ENCODE data around the gene FKBP5. TPM values are rescaled to one million over a fixed set of nuclear protein-coding genes. Genes with fewer than 3 reads are reported as not detected.

FKBP5 gene
- total and polyA plus RNA-seq, 9 of the 15 experiments (the other 6 are each of a cell fraction or from before 2014, with no cell fraction given): 32.7 to 151 (median 75.0) TPM

DNA sequence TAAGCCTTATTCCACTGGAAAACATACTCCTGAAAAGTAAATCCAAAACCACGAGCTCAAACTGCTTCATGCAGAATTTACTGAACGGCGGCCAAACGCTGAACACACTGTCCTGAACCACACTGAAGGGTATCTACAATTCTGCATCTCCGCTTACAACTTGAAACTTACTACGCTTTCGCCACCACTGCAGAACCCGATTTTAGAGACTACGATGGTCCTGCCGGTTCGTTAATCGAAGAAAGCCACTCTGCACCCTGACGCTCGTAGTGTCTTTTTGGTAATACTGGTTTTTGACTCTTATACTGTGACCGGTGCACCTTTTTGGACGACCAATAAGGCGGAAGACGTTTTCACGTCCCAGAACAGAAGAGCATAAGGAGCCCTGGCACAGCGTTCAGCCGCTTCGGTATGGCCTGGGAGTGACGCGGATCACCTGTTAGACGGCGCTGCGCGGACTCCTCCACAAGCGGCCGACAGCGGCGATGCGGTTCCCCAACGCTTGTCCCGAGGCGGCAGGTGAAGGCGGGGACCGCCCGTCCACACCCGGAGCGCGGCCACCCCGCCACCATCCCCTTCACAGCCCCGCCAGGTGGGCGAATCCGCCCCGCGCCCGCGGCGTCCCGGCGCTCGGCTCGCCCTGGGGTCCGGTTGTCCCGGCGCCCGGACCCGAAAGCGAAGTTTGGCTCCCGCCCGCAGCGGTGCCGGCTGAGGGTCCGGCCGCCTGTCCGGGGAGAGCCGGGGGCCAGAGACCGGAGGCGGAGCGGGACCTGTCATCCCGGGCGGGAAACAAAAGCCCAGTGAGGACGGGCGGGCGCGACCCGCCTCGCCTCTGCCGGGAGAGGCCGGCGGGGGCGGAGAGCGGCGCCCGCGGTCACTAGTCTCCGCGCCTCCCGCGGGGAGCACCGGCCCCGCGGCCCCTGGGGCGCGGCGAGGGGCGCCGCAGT lies 784 bp downstream of the FKBP5 start (continued):
- TF ChIP-seq, protein P1, sequence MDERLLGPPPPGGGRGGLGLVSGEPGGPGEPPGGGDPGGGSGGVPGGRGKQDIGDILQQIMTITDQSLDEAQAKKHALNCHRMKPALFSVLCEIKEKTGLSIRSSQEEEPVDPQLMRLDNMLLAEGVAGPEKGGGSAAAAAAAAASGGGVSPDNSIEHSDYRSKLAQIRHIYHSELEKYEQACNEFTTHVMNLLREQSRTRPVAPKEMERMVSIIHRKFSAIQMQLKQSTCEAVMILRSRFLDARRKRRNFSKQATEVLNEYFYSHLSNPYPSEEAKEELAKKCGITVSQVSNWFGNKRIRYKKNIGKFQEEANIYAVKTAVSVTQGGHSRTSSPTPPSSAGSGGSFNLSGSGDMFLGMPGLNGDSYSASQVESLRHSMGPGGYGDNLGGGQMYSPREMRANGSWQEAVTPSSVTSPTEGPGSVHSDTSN (CRISPR knock-in tag; IDR thresholded peaks at IDR 0.05; ENCODE audit: low read depth): no peak
- TF ChIP-seq, protein P1 (tag; conservative IDR thresholded peaks at IDR 0.05; ENCODE audit: low read depth): no peak
- no peak for TF ChIP-seq HEY1 (CRISPR knock-in tag; IDR thresholded peaks at IDR 0.05; ENCODE audit: borderline replicate concordance)
- TF ChIP-seq, protein P2, sequence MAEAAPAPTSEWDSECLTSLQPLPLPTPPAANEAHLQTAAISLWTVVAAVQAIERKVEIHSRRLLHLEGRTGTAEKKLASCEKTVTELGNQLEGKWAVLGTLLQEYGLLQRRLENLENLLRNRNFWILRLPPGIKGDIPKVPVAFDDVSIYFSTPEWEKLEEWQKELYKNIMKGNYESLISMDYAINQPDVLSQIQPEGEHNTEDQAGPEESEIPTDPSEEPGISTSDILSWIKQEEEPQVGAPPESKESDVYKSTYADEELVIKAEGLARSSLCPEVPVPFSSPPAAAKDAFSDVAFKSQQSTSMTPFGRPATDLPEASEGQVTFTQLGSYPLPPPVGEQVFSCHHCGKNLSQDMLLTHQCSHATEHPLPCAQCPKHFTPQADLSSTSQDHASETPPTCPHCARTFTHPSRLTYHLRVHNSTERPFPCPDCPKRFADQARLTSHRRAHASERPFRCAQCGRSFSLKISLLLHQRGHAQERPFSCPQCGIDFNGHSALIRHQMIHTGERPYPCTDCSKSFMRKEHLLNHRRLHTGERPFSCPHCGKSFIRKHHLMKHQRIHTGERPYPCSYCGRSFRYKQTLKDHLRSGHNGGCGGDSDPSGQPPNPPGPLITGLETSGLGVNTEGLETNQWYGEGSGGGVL (CRISPR knock-in tag; IDR thresholded peaks at IDR 0.05): no peak
- no peak for TF ChIP-seq ZBTB17 (CRISPR knock-in tag; IDR thresholded peaks at IDR 0.05)
- no peak for TF ChIP-seq NCOA4 (IDR thresholded peaks at IDR 0.05; ENCODE audit: partially characterized antibody)
- TF ChIP-seq ZNF444 (CRISPR knock-in tag; IDR thresholded peaks at IDR 0.05): no peak
- TF ChIP-seq ZNF589 (CRISPR knock-in tag; IDR thresholded peaks at IDR 0.05; ENCODE audit: low read depth): peak; percentile 72
- TF ChIP-seq, protein P3, sequence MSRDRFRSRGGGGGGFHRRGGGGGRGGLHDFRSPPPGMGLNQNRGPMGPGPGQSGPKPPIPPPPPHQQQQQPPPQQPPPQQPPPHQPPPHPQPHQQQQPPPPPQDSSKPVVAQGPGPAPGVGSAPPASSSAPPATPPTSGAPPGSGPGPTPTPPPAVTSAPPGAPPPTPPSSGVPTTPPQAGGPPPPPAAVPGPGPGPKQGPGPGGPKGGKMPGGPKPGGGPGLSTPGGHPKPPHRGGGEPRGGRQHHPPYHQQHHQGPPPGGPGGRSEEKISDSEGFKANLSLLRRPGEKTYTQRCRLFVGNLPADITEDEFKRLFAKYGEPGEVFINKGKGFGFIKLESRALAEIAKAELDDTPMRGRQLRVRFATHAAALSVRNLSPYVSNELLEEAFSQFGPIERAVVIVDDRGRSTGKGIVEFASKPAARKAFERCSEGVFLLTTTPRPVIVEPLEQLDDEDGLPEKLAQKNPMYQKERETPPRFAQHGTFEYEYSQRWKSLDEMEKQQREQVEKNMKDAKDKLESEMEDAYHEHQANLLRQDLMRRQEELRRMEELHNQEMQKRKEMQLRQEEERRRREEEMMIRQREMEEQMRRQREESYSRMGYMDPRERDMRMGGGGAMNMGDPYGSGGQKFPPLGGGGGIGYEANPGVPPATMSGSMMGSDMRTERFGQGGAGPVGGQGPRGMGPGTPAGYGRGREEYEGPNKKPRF (IDR thresholded peaks at IDR 0.05; ENCODE audit: low read depth, low read length): no peak
- TF ChIP-seq ZNF274 (IDR thresholded peaks at IDR 0.05; ENCODE audit: borderline replicate concordance, low read depth, low read length): no peak
- no peak for TF ChIP-seq RFX5 (IDR thresholded peaks at IDR 0.05; ENCODE audit: low read depth, low read length)
- peak; percentile 77 for TF ChIP-seq EGR1 (conservative IDR thresholded peaks at IDR 0.05)
- TF ChIP-seq, protein P4, sequence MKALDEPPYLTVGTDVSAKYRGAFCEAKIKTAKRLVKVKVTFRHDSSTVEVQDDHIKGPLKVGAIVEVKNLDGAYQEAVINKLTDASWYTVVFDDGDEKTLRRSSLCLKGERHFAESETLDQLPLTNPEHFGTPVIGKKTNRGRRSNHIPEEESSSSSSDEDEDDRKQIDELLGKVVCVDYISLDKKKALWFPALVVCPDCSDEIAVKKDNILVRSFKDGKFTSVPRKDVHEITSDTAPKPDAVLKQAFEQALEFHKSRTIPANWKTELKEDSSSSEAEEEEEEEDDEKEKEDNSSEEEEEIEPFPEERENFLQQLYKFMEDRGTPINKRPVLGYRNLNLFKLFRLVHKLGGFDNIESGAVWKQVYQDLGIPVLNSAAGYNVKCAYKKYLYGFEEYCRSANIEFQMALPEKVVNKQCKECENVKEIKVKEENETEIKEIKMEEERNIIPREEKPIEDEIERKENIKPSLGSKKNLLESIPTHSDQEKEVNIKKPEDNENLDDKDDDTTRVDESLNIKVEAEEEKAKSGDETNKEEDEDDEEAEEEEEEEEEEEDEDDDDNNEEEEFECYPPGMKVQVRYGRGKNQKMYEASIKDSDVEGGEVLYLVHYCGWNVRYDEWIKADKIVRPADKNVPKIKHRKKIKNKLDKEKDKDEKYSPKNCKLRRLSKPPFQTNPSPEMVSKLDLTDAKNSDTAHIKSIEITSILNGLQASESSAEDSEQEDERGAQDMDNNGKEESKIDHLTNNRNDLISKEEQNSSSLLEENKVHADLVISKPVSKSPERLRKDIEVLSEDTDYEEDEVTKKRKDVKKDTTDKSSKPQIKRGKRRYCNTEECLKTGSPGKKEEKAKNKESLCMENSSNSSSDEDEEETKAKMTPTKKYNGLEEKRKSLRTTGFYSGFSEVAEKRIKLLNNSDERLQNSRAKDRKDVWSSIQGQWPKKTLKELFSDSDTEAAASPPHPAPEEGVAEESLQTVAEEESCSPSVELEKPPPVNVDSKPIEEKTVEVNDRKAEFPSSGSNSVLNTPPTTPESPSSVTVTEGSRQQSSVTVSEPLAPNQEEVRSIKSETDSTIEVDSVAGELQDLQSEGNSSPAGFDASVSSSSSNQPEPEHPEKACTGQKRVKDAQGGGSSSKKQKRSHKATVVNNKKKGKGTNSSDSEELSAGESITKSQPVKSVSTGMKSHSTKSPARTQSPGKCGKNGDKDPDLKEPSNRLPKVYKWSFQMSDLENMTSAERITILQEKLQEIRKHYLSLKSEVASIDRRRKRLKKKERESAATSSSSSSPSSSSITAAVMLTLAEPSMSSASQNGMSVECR (CRISPR knock-in tag; IDR thresholded peaks at IDR 0.05): peak; percentile 53; the same call in 1 of the 2 replicates
- peak; percentile 56 for TF ChIP-seq CREB1 (IDR thresholded peaks at IDR 0.05)
- TF ChIP-seq CREB1 (CRISPR knock-in tag; IDR thresholded peaks at IDR 0.05): peak; percentile 2; the same call in 1 of the 2 replicates
